IMR-90 (cell line): ENCODE data around the gene DBP. TPM values are rescaled to one million over a fixed set of nuclear protein-coding genes. Genes with fewer than 3 reads are reported as not detected.
A peak's percentile ranks its signal among the peaks of the same experiment; 100 is the strongest.

Experiments
- ATAC-seq: fragments of 200-7000 bp; cut with Tn5 transposase; 2 replicates; pipeline ENCODE4 v1.9.1; 2020; ENCODE audit warnings: low read depth, mild to moderate bottlenecking, moderate library complexity
- BruUV-seq: library from RNA; stranded (reverse); fragments of 400-500 nt; replicated peaks from 2 replicates; lab custom pipeline; 2021; lab: Mats Ljungman, UMichigan
- CTCF ChIA-PET: fragments of 300-600 bp; formaldehyde crosslinking; extraction: SDS; loops from one replicate; lab custom pipeline; 2021; ENCODE audit warnings: antibody characterized with exemption; lab: Yijun Ruan, JAX
- POLR2A ChIA-PET: fragments of 300-600 bp; sonication (Branson Sonifier 250); formaldehyde crosslinking; loops from one replicate; lab custom pipeline; 2022; ENCODE audit warnings: antibody characterized with exemption; ENCODE audit not compliant: unreplicated experiment; lab: Charles Lee
- DNase-seq: peaks from one replicate; pipeline ENCODE4 v3.0.0; 2013
- H2AFZ ChIP-seq: replicated peaks from 2 replicates; pipeline ENCODE3; 2013; ENCODE audit warnings: low read length, mild to moderate bottlenecking; ENCODE audit not compliant: poor library complexity
- H2AK5ac ChIP-seq: 2 replicates; pipeline ENCODE4 v1.6.1; 2013; ENCODE audit warnings: low read depth, low read length, inconsistent platforms
- H2AK9ac ChIP-seq: replicated peaks from 2 replicates; pipeline ENCODE3; 2013; ENCODE audit warnings: mild to moderate bottlenecking, low read depth, low read length, moderate library complexity; ENCODE audit not compliant: poor library complexity
- H2BK120ac ChIP-seq: 2 replicates; pipeline ENCODE4 v1.6.1; 2013; ENCODE audit warnings: low read depth, low read length, inconsistent platforms
- H2BK15ac ChIP-seq: 3 replicates; pipeline ENCODE4 v1.6.1; 2013; ENCODE audit warnings: low read depth, low read length, inconsistent platforms
- H2BK20ac ChIP-seq: 2 replicates; pipeline ENCODE4 v1.6.1; 2013; ENCODE audit warnings: low read depth, mild to moderate bottlenecking, inconsistent platforms, low read length, moderate library complexity
- H2BK5ac ChIP-seq: 2 replicates; pipeline ENCODE4 v1.6.1; 2013; ENCODE audit warnings: mild to moderate bottlenecking, low read depth, low read length, inconsistent platforms; ENCODE audit not compliant: poor library complexity, severe bottlenecking
- H3K14ac ChIP-seq: replicated peaks from 2 replicates; pipeline ENCODE4 v1.6.1; 2013; ENCODE audit warnings: low read depth, low read length, inconsistent platforms
- H3K18ac ChIP-seq: 2 replicates; pipeline ENCODE4 v1.6.1; 2013; ENCODE audit warnings: low read depth, low read length, control low read depth
- H3K23ac ChIP-seq: 2 replicates; pipeline ENCODE4 v1.6.1; 2013; ENCODE audit warnings: low read depth, low read length, inconsistent platforms
- H3K27ac ChIP-seq: 2 replicates; pipeline ENCODE4 v1.5.1; 2013; ENCODE audit warnings: mild to moderate bottlenecking, control low read depth, low read length; ENCODE audit not compliant: insufficient read depth
- H3K27me3 ChIP-seq: 2 replicates; pipeline ENCODE4 v1.6.1; 2013; ENCODE audit warnings: low read length; ENCODE audit not compliant: control insufficient read depth, insufficient read depth
- H3K36me3 ChIP-seq: 2 replicates; pipeline ENCODE4 v1.6.1; 2013; ENCODE audit warnings: low read length, mixed read lengths; ENCODE audit not compliant: control insufficient read depth, insufficient read depth
- H3K4ac ChIP-seq: 2 replicates; pipeline ENCODE4 v1.6.1; 2013; ENCODE audit warnings: low read depth, low read length, inconsistent platforms
- H3K4me1 ChIP-seq: 2 replicates; pipeline ENCODE4 v1.6.1; 2013; ENCODE audit warnings: low read length, mixed read lengths; ENCODE audit not compliant: control insufficient read depth, insufficient read depth
- H3K4me2 ChIP-seq: 2 replicates; pipeline ENCODE4 v1.6.1; 2013; ENCODE audit warnings: low read depth, mild to moderate bottlenecking, control low read depth, low read length, moderate library complexity
- H3K4me3 ChIP-seq: 2 replicates; pipeline ENCODE4 v1.5.1; 2013; ENCODE audit warnings: low read depth, mild to moderate bottlenecking, control low read depth, low read length, moderate library complexity; ENCODE audit not compliant: insufficient read depth
- H3K56ac ChIP-seq: 2 replicates; pipeline ENCODE4 v1.6.1; 2013; ENCODE audit warnings: low read length, inconsistent platforms; ENCODE audit not compliant: insufficient read depth; ENCODE audit errors: extremely low read depth
- H3K79me1 ChIP-seq, 2 experiments: 2 replicates each; pipeline ENCODE4 v1.6.1; 2013; ENCODE audit warnings: low read length in 2 of 2, inconsistent platforms in 1 of 2, low read depth in 1 of 2
- H3K9ac ChIP-seq: 2 replicates; pipeline ENCODE4 v1.6.1; 2013; ENCODE audit warnings: low read depth, low read length, control low read depth
- H3K9me1 ChIP-seq: 2 replicates; pipeline ENCODE4 v1.6.1; 2013; ENCODE audit warnings: low read length, inconsistent platforms; ENCODE audit not compliant: insufficient read depth
- H3K9me3 ChIP-seq: 2 replicates; pipeline ENCODE4 v1.6.1; 2013; ENCODE audit warnings: low read length; ENCODE audit not compliant: control insufficient read depth, insufficient read depth
- H4K20me1 ChIP-seq: 2 replicates; pipeline ENCODE4 v1.6.1; 2013; ENCODE audit warnings: low read length, inconsistent platforms; ENCODE audit not compliant: insufficient read depth
- H4K5ac ChIP-seq: 2 replicates; pipeline ENCODE4 v1.6.1; 2013; ENCODE audit warnings: mild to moderate bottlenecking, low read depth, low read length, control low read depth
- H4K8ac ChIP-seq, 2 experiments: 2 replicates each; pipeline ENCODE4 v1.6.1; 2013; ENCODE audit warnings: low read depth in 2 of 2, low read length in 2 of 2, control low read depth in 1 of 2, inconsistent platforms in 1 of 2
- H4K91ac ChIP-seq: 2 replicates; pipeline ENCODE4 v1.6.1; 2013; ENCODE audit warnings: low read depth, low read length, inconsistent platforms; ENCODE audit not compliant: insufficient read depth
- BHLHE40 ChIP-seq: fragments of 150-350 bp; IDR thresholded peaks from 2 replicates; pipeline ENCODE4 v1.6.1; 2016; ENCODE audit warnings: mild to moderate bottlenecking, low read depth, low read length
- CEBPB ChIP-seq: IDR thresholded peaks from 2 replicates; pipeline ENCODE4 v1.6.1; 2012; ENCODE audit warnings: low read depth, low read length, improper control_type of control experiment
- CHD1 ChIP-seq: IDR thresholded peaks from 2 replicates; pipeline ENCODE4 v1.6.1; 2012; ENCODE audit warnings: low read depth, low read length, improper control_type of control experiment
- ELK1 ChIP-seq: fragments of 150-350 bp; IDR thresholded peaks from 2 replicates; pipeline ENCODE4 v1.6.1; 2016; ENCODE audit warnings: low read depth, mild to moderate bottlenecking, low read length, moderate library complexity, borderline replicate concordance
- FOS ChIP-seq: fragments of 150-350 bp; IDR thresholded peaks from 2 replicates; pipeline ENCODE4 v1.6.1; 2016; ENCODE audit warnings: low read depth, low read length
- MAFK ChIP-seq: IDR thresholded peaks from 2 replicates; pipeline ENCODE4 v1.6.1; 2012; ENCODE audit warnings: low read depth, low read length, improper control_type of control experiment
- MAZ ChIP-seq: IDR thresholded peaks from 2 replicates; pipeline ENCODE4 v1.6.1; 2012; ENCODE audit warnings: low read depth, mild to moderate bottlenecking, low read length, improper control_type of control experiment, moderate library complexity, borderline replicate concordance
- NFE2L2 ChIP-seq: fragments of 150-350 bp; IDR thresholded peaks from 2 replicates; pipeline ENCODE4 v1.6.1; 2016; ENCODE audit warnings: low read depth, mild to moderate bottlenecking, low read length
- POLR2A ChIP-seq: IDR thresholded peaks from 2 replicates; pipeline ENCODE4 v1.6.1; 2012; ENCODE audit warnings: mild to moderate bottlenecking, low read depth, low read length
- RAD21 ChIP-seq: IDR thresholded peaks from 2 replicates; pipeline ENCODE4 v1.6.1; 2012; ENCODE audit warnings: low read length, improper control_type of control experiment
- RCOR1 ChIP-seq: IDR thresholded peaks from 2 replicates; pipeline ENCODE4 v1.6.1; 2012; ENCODE audit warnings: mild to moderate bottlenecking, low read length, improper control_type of control experiment; ENCODE audit not compliant: insufficient replicate concordance
- RFX5 ChIP-seq: IDR thresholded peaks from 2 replicates; pipeline ENCODE4 v1.8.0; 2012; ENCODE audit warnings: low read depth, mild to moderate bottlenecking, low read length, moderate library complexity
- SMC3 ChIP-seq: fragments of 150-350 bp; IDR thresholded peaks from 2 replicates; pipeline ENCODE4 v1.6.1; 2016; ENCODE audit warnings: low read depth, mild to moderate bottlenecking, antibody characterized with exemption, low read length, moderate library complexity
- WGBS, 2 experiments: methylation state at CpG; one replicate each; pipeline versions ENCODE4 v1.1.5 to v1.1.7; 2013; ENCODE audit warnings: missing lambda C conversion rate in 2 of 2; ENCODE audit not compliant: insufficient read length in 1 of 2; ENCODE audit errors: extremely low coverage in 2 of 2; 5-methylcytosine and 5-hydroxymethylcytosine counted together
- dilution Hi-C: fragments of 300-500 bp; cut with HindIII; formaldehyde crosslinking; loops from one replicate; pipeline ENCODE4 v1.14.3; 2018; ENCODE audit warnings: low sequenced_read_pairs; ENCODE audit not compliant: unreplicated experiment
- in situ Hi-C: fragments of 300-500 bp; cut with MboI; formaldehyde crosslinking; loops from 3 replicates; pipeline ENCODE4 v1.14.3; 2019; ENCODE audit warnings: low sequenced_read_pairs, inconsistent platforms, mixed read lengths
- intact Hi-C: fragments of 100-400 bp; cut with micrococcal nuclease; formaldehyde crosslinking; loops from 2 replicates; pipeline ENCODE4 v1.10.0; 2022
- polyA plus RNA-seq, 3 experiments: library from polyadenylated mRNA; depleted of rRNA; stranded (reverse); fragments of >200 nt; gene quantifications; 2 replicates each; pipeline ENCODE4 v1.2.3, GENCODE V29; 2012; ENCODE audit warnings: low replicate concordance in 1 of 3
- total RNA-seq: library from RNA; depleted of rRNA; stranded (reverse); fragments of >200 nt; gene quantifications from 2 replicates; pipeline ENCODE4 v1.2.3, GENCODE V29; 2012

The DBP gene
- total and polyA plus RNA-seq, 2 of the 4 experiments (the other 2 are of a cell fraction) = 3.0 to 3.6 TPM

GRCh38 chr19:48637449-48637947 is 319 bp upstream of the DBP start (continued):
- TF ChIP-seq CHD1 = no peak

GRCh38 chr19:48635966-48636858 is 967 bp downstream of the DBP start:
- peak overlapping the region; percentile 62 for H3K4me3 ChIP-seq
- ATAC-seq = no peak
- no peak overlapping the region for H3K18ac ChIP-seq
- H3K4me2 ChIP-seq = peak overlapping the region; percentile 91
- H3K27ac ChIP-seq = no peak overlapping the region
- H3K27me3 ChIP-seq = no peaks in the 10 kb centered on the region
- peaks cover 0 to 18% of the 10 kb centered on the region in 2 experiments; a peak in 3 of 4 replicates for H3K79me1 ChIP-seq
- no peak for DNase-seq
- H3K36me3 ChIP-seq = no peaks in the 10 kb centered on the region; the same call in 1 of the 2 replicates
- H4K91ac ChIP-seq = no peak overlapping the region; the same call in 1 of the 2 replicates
- dilution Hi-C loops (no loop called here), in situ Hi-C loops (no loop called here), intact Hi-C loops (no loop called here)
- H3K14ac ChIP-seq = no peak overlapping the region
- peaks cover 33% of the 10 kb centered on the region for H3K4me1 ChIP-seq
- H2BK5ac ChIP-seq = peak overlapping the region; percentile 18
- no peaks in the 10 kb centered on the region for H3K9me3 ChIP-seq
- peaks cover 25% of the 10 kb centered on the region for H3K9me1 ChIP-seq
- H2BK15ac ChIP-seq = no peak overlapping the region
- H4K20me1 ChIP-seq = peaks cover 4% of the 10 kb centered on the region; the same call in 1 of the 2 replicates
- H2BK20ac ChIP-seq = no peak overlapping the region
- H2AK9ac ChIP-seq = peak overlapping the region; percentile 92
- peak overlapping the region; percentile 50 for H3K9ac ChIP-seq
- 9% methylated on average over 9 of the region's 35 CpGs; no CpG with 5 or more reads in 1 of the 2 experiments for WGBS, 2 experiments
- peak overlapping the region; percentile 52 for H3K4ac ChIP-seq
- H2AFZ ChIP-seq = peak overlapping the region; percentile 91
- H4K8ac ChIP-seq = peak overlapping the region in 1 of 2 experiments; percentile 43; a peak in 1 of 4 replicates
- no peak overlapping the region for H3K56ac ChIP-seq
- POLR2A ChIA-PET = interaction anchor here (0.6 kb wide), 1 partner anchor 175 kb away, joined by 3 read pairs; the partner anchor contains the start of gene BCAT2
- no peak overlapping the region for H2BK120ac ChIP-seq
- no peak overlapping the region for H4K5ac ChIP-seq
- BruUV-seq = no TSS peak
- H3K23ac ChIP-seq = no peak overlapping the region
- peak overlapping the region; percentile 78 for H2AK5ac ChIP-seq
- CTCF ChIA-PET = no interaction called here
- no peak for TF ChIP-seq MAFK
- TF ChIP-seq SMC3 = no peak
- no peak for TF ChIP-seq MAZ
- TF ChIP-seq CHD1 = no peak
- TF ChIP-seq NFE2L2 = no peak
- no peak for TF ChIP-seq RFX5
- no peak for TF ChIP-seq CEBPB
- no peak for TF ChIP-seq FOS
- TF ChIP-seq POLR2A = no peak
- TF ChIP-seq BHLHE40 = no peak
- no peak for TF ChIP-seq RCOR1
- TF ChIP-seq RAD21 = no peak
- TF ChIP-seq ELK1 = no peak
